SK-N-SH (cell line): Measurements from ENCODE around the gene HSBP1. TPM values are rescaled to one million over a fixed set of nuclear protein-coding genes. Genes with fewer than 3 reads are reported as not detected.

Experiments used
- CTCF ChIA-PET: fragments of 300-600, 350-600 bp; formaldehyde crosslinking; extraction: SDS; loops from one replicate; lab custom pipeline; 2021; lab: Yijun Ruan, JAX
- POLR2A ChIA-PET: fragments of 350-600 bp; sonication (Branson Sonifier 250); formaldehyde crosslinking; extraction: SDS; loops from one replicate; lab custom pipeline; 2020; ENCODE audit warnings: antibody characterized with exemption, inconsistent platforms; lab: Yijun Ruan, JAX
- DNase-seq: peaks from one replicate; pipeline ENCODE4 v3.0.0; 2012
- H2AFZ ChIP-seq: fragments of 200-600 bp; sonication (generic); 2 replicates; pipeline ENCODE4 v1.8.1; 2016; ENCODE audit warnings: antibody characterized with exemption, mild to moderate bottlenecking, low read depth
- H3F3A ChIP-seq: fragments of 200-600 bp; sonication (generic); replicated peaks from 2 replicates; pipeline ENCODE3; 2016; ENCODE audit warnings: antibody characterized with exemption, mild to moderate bottlenecking; ENCODE audit not compliant: insufficient read depth
- H3K27ac ChIP-seq, 2 experiments: fragments of 200-500 bp in 1 of 2; fragments of 200-600 bp in 1 of 2; sonication (Bioruptor generic) in 1 of 2; sonication (generic), shearing (Covaris generic) in 1 of 2; 2 replicates each; pipeline versions ENCODE4 v1.5.1 to v1.6.1; 2014 to 2016; ENCODE audit warnings: low read depth in 2 of 2, inconsistent platforms in 1 of 2, low read length in 1 of 2, mild to moderate bottlenecking in 1 of 2, mixed read lengths in 1 of 2
- H3K27me3 ChIP-seq: fragments of 200-600 bp; sonication (generic), shearing (Covaris generic); 2 replicates; pipeline ENCODE4 v1.6.1; 2016; ENCODE audit warnings: mixed run types; ENCODE audit not compliant: insufficient read depth
- H3K36me3 ChIP-seq, 2 experiments: fragments of 200-500 bp in 1 of 2; fragments of 200-600 bp in 1 of 2; sonication (Bioruptor generic) in 1 of 2; sonication (generic) in 1 of 2; replicated peaks in 1 of 2; 2 replicates each; pipeline versions ENCODE3 to v1.5.1; 2014 to 2016; ENCODE audit warnings: low read length in 1 of 2, mild to moderate bottlenecking in 1 of 2; ENCODE audit not compliant: insufficient read depth in 2 of 2, control insufficient read depth in 1 of 2
- H3K4me1 ChIP-seq, 2 experiments: fragments of 200-500 bp in 1 of 2; fragments of 200-600 bp in 1 of 2; sonication (Bioruptor generic) in 1 of 2; sonication (generic), shearing (Covaris generic) in 1 of 2; 2 replicates each; pipeline versions ENCODE4 v1.5.1 to v1.6.1; 2014 to 2016; ENCODE audit warnings: low read depth in 1 of 2, low read length in 1 of 2, mixed run types in 1 of 2; ENCODE audit not compliant: insufficient read depth in 2 of 2, control insufficient read depth in 1 of 2
- H3K4me2 ChIP-seq: fragments of 200-600 bp; sonication (generic), shearing (Covaris generic); 2 replicates; pipeline ENCODE4 v1.6.1; 2017; ENCODE audit warnings: mixed run types
- H3K4me3 ChIP-seq, 2 experiments: fragments of 200-500 bp in 1 of 2; fragments of 200-600 bp in 1 of 2; sonication (Bioruptor generic) in 1 of 2; sonication (generic), shearing (Covaris generic) in 1 of 2; 2 replicates each; pipeline versions ENCODE4 v1.5.1 to v1.8.1; 2014 to 2016; ENCODE audit warnings: low read depth in 2 of 2, inconsistent platforms in 1 of 2, low read length in 1 of 2, mild to moderate bottlenecking in 1 of 2, mixed read lengths in 1 of 2, moderate library complexity in 1 of 2
- H3K79me2 ChIP-seq: fragments of 200-600 bp; sonication (generic); 2 replicates; pipeline ENCODE4 v1.8.1; 2017; ENCODE audit warnings: mild to moderate bottlenecking; ENCODE audit not compliant: insufficient read depth
- H3K9ac ChIP-seq: fragments of 200-600 bp; sonication (generic); 2 replicates; pipeline ENCODE4 v1.6.1; 2017; ENCODE audit warnings: mixed run types
- H3K9me2 ChIP-seq: fragments of 200-600 bp; sonication (generic); 2 replicates; pipeline ENCODE4 v1.6.1; 2017; ENCODE audit warnings: mixed run types
- H3K9me3 ChIP-seq: fragments of 200-600 bp; sonication (generic); 2 replicates; pipeline ENCODE4 v1.6.1; 2017; ENCODE audit warnings: mixed run types, mild to moderate bottlenecking, moderate library complexity
- H4K20me1 ChIP-seq: fragments of 200-600 bp; sonication (generic); 2 replicates; pipeline ENCODE4 v1.6.1; 2017; ENCODE audit warnings: mild to moderate bottlenecking, mixed run types; ENCODE audit not compliant: insufficient read depth
- CTCF ChIP-seq: fragments of 200-600 bp; sonication (generic); IDR thresholded peaks from 2 replicates; pipeline ENCODE4 v1.6.1; 2017; ENCODE audit warnings: antibody characterized with exemption, mild to moderate bottlenecking, moderate library complexity
- MEF2A ChIP-seq: IDR thresholded peaks from 2 replicates; pipeline ENCODE4 v1.4.0; 2012; ENCODE audit warnings: low read depth, borderline replicate concordance
- MXI1 ChIP-seq: IDR thresholded peaks from 2 replicates; pipeline ENCODE4 v1.6.1; 2012; ENCODE audit warnings: mild to moderate bottlenecking, low read depth, low read length, improper control_type of control experiment
- RXRA ChIP-seq: IDR thresholded peaks from 2 replicates; pipeline ENCODE4 v1.4.0; 2012; ENCODE audit warnings: low read depth, mild to moderate bottlenecking, borderline replicate concordance
- SIN3A ChIP-seq: IDR thresholded peaks from 2 replicates; pipeline ENCODE4 v1.6.1; 2012; ENCODE audit warnings: low read depth, mild to moderate bottlenecking, low read length, moderate library complexity, borderline replicate concordance
- SMC3 ChIP-seq: IDR thresholded peaks from 2 replicates; pipeline ENCODE4 v1.6.1; 2012; ENCODE audit warnings: low read depth, low read length, improper control_type of control experiment
- USF1 ChIP-seq: IDR thresholded peaks from 2 replicates; pipeline ENCODE4 v1.4.0; 2012; ENCODE audit warnings: low read depth, borderline replicate concordance
- YY1 ChIP-seq: IDR thresholded peaks from 2 replicates; pipeline ENCODE4 v1.4.0; 2012; ENCODE audit warnings: low read depth, mild to moderate bottlenecking
- ZBTB33 ChIP-seq: IDR thresholded peaks from 2 replicates; pipeline ENCODE4 v1.4.0; 2012; ENCODE audit warnings: low read depth, borderline replicate concordance
- WGBS: methylation state at CpG from one replicate; pipeline ENCODE4 v1.1.6; 2017; ENCODE audit warnings: low lambda C conversion rate; 5-methylcytosine and 5-hydroxymethylcytosine counted together
- polyA plus RNA-seq, 3 experiments: library from polyadenylated mRNA; depleted of rRNA; stranded (reverse); fragments of >200 nt; gene quantifications; 2 replicates each; pipeline ENCODE4 v1.2.3, GENCODE V29; 2012

HSBP1 gene
- polyA plus RNA-seq, 1 of the 3 experiments (the other 2 are of a cell fraction) = 177 TPM

GRCh38 chr16:83838151-83838550 lies 30.4 kb downstream of the HSBP1 start:
- H4K20me1 ChIP-seq = no peaks in the 10 kb centered on the region
- DNase-seq = no peak
- no peaks in the 10 kb centered on the region for H3K27me3 ChIP-seq
- no peaks in the 10 kb centered on the region for H3K9me2 ChIP-seq
- no peak overlapping the region for H3K9ac ChIP-seq
- no peaks in the 10 kb centered on the region for H3F3A ChIP-seq
- ChIA-PET CTCF (interaction anchor here (4.0 kb wide), 1 partner anchor 12 kb away, joined by 26 read pairs; no protein-coding TSS in a partner anchor), POLR2A (no interaction called here)
- H2AFZ ChIP-seq = no peak overlapping the region
- H3K4me3 ChIP-seq = no peak overlapping the region
- WGBS = 51% methylated on average over 4 of the region's 4 CpGs
- H3K79me2 ChIP-seq = no peaks in the 10 kb centered on the region
- peaks cover 0 to 7% of the 10 kb centered on the region in 2 experiments; a peak in 2 of 4 replicates for H3K4me1 ChIP-seq
- no peak overlapping the region for H3K4me2 ChIP-seq
- no peak overlapping the region for H3K27ac ChIP-seq
- H3K36me3 ChIP-seq = no peaks in the 10 kb centered on the region
- no peaks in the 10 kb centered on the region for H3K9me3 ChIP-seq
- TF ChIP-seq MEF2A (no peak), USF1 (no peak)

DNA sequence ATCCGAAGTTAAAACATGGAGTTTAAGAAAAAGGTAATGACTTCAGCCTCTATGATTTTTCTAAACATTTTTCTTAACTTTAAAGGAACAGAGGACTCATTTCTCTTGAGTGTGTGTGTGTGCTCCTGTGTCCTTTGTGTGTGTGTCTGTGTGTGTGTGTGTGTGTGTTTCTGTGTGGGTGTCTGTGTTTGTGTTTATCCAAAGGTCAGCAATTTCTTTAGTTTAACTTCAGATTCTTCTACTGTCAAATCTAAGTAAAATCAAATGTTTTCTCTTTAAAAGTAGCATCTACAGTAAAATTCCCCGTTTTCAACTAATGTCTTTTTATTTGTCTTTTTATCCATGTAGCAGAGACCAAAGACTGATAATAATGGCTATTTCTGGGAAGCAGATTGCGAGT lies 31.8 kb downstream of the HSBP1 start:
- no peak overlapping the region for H3K4me3 ChIP-seq
- no peak overlapping the region for H3K4me2 ChIP-seq
- no peaks in the 10 kb centered on the region for H4K20me1 ChIP-seq
- ChIA-PET CTCF (interaction anchor here (0.8 kb wide), 1 partner anchor 88 kb away, joined by 3 read pairs; no protein-coding TSS in a partner anchor), POLR2A (no interaction called here)
- no peaks in the 10 kb centered on the region for H3K36me3 ChIP-seq
- no peaks in the 10 kb centered on the region for H3K27me3 ChIP-seq
- WGBS = 27% methylated on average over 3 of the region's 3 CpGs
- H3K9me3 ChIP-seq = no peaks in the 10 kb centered on the region
- peaks cover 0 to 7% of the 10 kb centered on the region in 2 experiments; a peak in 2 of 4 replicates for H3K4me1 ChIP-seq
- H3K27ac ChIP-seq = no peak overlapping the region
- no peak overlapping the region for H2AFZ ChIP-seq
- no peak overlapping the region for H3K9ac ChIP-seq
- H3F3A ChIP-seq = no peaks in the 10 kb centered on the region
- TF ChIP-seq YY1 (no peak), USF1 (no peak), MXI1 (no peak), SIN3A (no peak), CTCF (no peak), ZBTB33 (no peak), SMC3 (no peak), RXRA (no peak)
- no peaks in the 10 kb centered on the region for H3K9me2 ChIP-seq
- no peak for DNase-seq
- H3K79me2 ChIP-seq = no peaks in the 10 kb centered on the region
